Spleen (tissue), 11 donors: ENCODE data around the gene PTGER2. TPM values are rescaled to one million over a fixed set of nuclear protein-coding genes. Genes with fewer than 3 reads are reported as not detected.

Experiments used
- DNase-seq: peaks from one replicate; pipeline ENCODE4 v3.0.0-alpha.2; 2020
- H3K27ac ChIP-seq, 8 donors: fragments of 200-600 bp; sonication (generic) in 7 of 8; 1 replicate in 4 of 8; 2 replicates in 4 of 8; pipeline versions ENCODE4 v1.5.0 to v1.8.0; 2016 to 2021; ENCODE audit warnings: inconsistent platforms in 4 of 8, mild to moderate bottlenecking in 4 of 8, moderate library complexity in 1 of 8
- H3K27me3 ChIP-seq, 7 donors: fragments of 200-600 bp; sonication (generic) in 6 of 7; replicated peaks in 1 of 7; 1 replicate in 4 of 7; 2 replicates in 3 of 7; pipeline versions ENCODE4 v1.5.0 to v1.8.0; 2016 to 2021; ENCODE audit warnings: inconsistent platforms in 3 of 7, mild to moderate bottlenecking in 1 of 7
- H3K36me3 ChIP-seq, 6 donors: fragments of 200-600 bp; sonication (generic) in 5 of 6; 1 replicate in 4 of 6; 2 replicates in 2 of 6; pipeline versions ENCODE4 v1.5.0 to v1.8.0; 2016 to 2021; ENCODE audit warnings: inconsistent platforms in 2 of 6
- H3K4me1 ChIP-seq, 6 donors: fragments of 200-600 bp; sonication (generic) in 5 of 6; 1 replicate in 3 of 6; 2 replicates in 3 of 6; pipeline versions ENCODE4 v1.5.0 to v1.8.0; 2016 to 2021; ENCODE audit warnings: inconsistent platforms in 3 of 6
- H3K4me3 ChIP-seq, 8 donors: fragments of 200-600 bp; sonication (generic) in 7 of 8; 1 replicate in 4 of 8; 2 replicates in 4 of 8; pipeline versions ENCODE4 v1.5.0 to v1.8.0; 2016 to 2021; ENCODE audit warnings: inconsistent platforms in 4 of 8, mild to moderate bottlenecking in 4 of 8, moderate library complexity in 2 of 8
- H3K9me3 ChIP-seq, 8 donors: fragments of 200-600 bp; sonication (generic) in 7 of 8; 1 replicate in 4 of 8; 2 replicates in 4 of 8; pipeline versions ENCODE4 v1.5.0 to v1.8.0; 2016 to 2021; ENCODE audit warnings: inconsistent platforms in 4 of 8
- POLR2A ChIP-seq, 3 donors: fragments of 450-650 bp; IDR thresholded peaks; one replicate each; pipeline ENCODE4 v1.5.1; 2017; ENCODE audit warnings: antibody characterized with exemption in 3 of 3, mild to moderate bottlenecking in 1 of 3
- POLR2AphosphoS5 ChIP-seq, 3 donors: sonication (generic); formaldehyde crosslinking; IDR thresholded peaks; one replicate each; pipeline ENCODE4 v1.5.1; 2017; ENCODE audit warnings: antibody characterized with exemption in 3 of 3
- WGBS, 5 donors: extraction: QIAGEN DNeasy Blood & Tissue Kit in 3 of 5; methylation state at CpG; one replicate each; pipeline versions ENCODE4 v1.1.5 to v1.1.7; 2013 to 2018; 5-methylcytosine and 5-hydroxymethylcytosine counted together
- intact Hi-C: fragments of 100-400 bp; cut with DNase I; formaldehyde crosslinking; loops from one replicate; pipeline ENCODE4 v1.15.0; 2023; ENCODE audit warnings: low total_unique reads
- polyA plus RNA-seq, 3 donors: library from polyadenylated mRNA; stranded (reverse); fragments of 200-250 nt; gene quantifications; one replicate each; pipeline ENCODE4 v1.2.1, GENCODE V29; 2013
- total RNA-seq, 7 donors: library from RNA; depleted of rRNA in 3 of 7; stranded (reverse); fragments of >200 nt in 3 of 7; fragmentation: NEBNext Ultra II Directional in 4 of 7; extraction: Animal tissue kit (Norgen Biotek cat#: 25700) in 4 of 7; gene quantifications; one replicate each; pipeline versions ENCODE4 v1.1.0 to v1.2.1, GENCODE V29; 2016 to 2021
- TF ChIP-seq, protein P1 (sequence below), 11 experiments: fragments of 200-600 bp in 7 of 11; fragments of 450-650 bp in 4 of 11; sonication (generic) in 4 of 11; IDR thresholded peaks in 8 of 11; conservative IDR thresholded peaks in 3 of 11; 1 replicate in 7 of 11; 2 replicates in 4 of 11; pipeline versions ENCODE4 v1.4.0 to v1.8.0; 2016 to 2021; ENCODE audit warnings: antibody characterized with exemption in 11 of 11, inconsistent platforms in 4 of 11, mild to moderate bottlenecking in 1 of 11
- donor health status: healthy with polysubstance abuse.
- donor health status: DM: no; HTN: no; CAD: no; lungs with moderate emphysema.
- donor health status: DM: no; HTN: no; CAD: no.
- donor health status: Bipolar disorder and iron deficiency.
- donor health status: healthy.
- donor health status: DM: no; HTN: no; CAD: no.
- donor health status: DM: yes; HTN: yes; CAD: no.

PTGER2 gene
- total and polyA plus RNA-seq, 10 donors = 1.5 to 44.7 (median 15.6) TPM

DNA sequence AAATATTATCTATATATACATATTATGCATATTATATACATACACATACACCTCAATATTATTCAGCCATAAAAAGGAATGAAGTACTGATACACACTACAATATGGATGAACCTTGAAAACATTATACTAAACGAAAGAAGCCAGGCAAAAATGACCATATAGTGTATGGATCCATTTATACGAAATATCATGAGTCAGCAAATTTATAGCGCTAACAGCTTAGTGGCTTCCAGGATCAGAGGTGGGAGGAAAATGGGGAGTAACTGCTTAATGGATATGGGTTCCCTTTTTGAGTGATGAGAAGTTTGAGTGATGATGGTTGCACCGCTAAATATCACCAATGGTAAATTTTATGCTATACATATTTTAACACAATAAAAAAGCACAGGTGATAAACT, 32.7 kb downstream of the PTGER2 start:
- no peaks in the 10 kb centered on the region for H3K36me3 ChIP-seq
- no peak for DNase-seq
- 83 to 92% (median 87%) methylated on average over 4 of the region's 4 CpGs for WGBS, 5 donors
- no peak overlapping the region for H3K27ac ChIP-seq
- peaks cover 0 to 26% (median 4%) of the 10 kb centered on the region in 6 donors for H3K4me1 ChIP-seq
- no peak overlapping the region for H3K4me3 ChIP-seq
- intact Hi-C loops = no loop called here
- no peaks in the 10 kb centered on the region for H3K27me3 ChIP-seq
- TF ChIP-seq, protein P1, sequence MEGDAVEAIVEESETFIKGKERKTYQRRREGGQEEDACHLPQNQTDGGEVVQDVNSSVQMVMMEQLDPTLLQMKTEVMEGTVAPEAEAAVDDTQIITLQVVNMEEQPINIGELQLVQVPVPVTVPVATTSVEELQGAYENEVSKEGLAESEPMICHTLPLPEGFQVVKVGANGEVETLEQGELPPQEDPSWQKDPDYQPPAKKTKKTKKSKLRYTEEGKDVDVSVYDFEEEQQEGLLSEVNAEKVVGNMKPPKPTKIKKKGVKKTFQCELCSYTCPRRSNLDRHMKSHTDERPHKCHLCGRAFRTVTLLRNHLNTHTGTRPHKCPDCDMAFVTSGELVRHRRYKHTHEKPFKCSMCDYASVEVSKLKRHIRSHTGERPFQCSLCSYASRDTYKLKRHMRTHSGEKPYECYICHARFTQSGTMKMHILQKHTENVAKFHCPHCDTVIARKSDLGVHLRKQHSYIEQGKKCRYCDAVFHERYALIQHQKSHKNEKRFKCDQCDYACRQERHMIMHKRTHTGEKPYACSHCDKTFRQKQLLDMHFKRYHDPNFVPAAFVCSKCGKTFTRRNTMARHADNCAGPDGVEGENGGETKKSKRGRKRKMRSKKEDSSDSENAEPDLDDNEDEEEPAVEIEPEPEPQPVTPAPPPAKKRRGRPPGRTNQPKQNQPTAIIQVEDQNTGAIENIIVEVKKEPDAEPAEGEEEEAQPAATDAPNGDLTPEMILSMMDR (IDR thresholded peaks at IDR 0.05 in 8 of 11, conservative IDR thresholded peaks at IDR 0.05 in 3 of 11) = no peak
- TF ChIP-seq POLR2A (IDR thresholded peaks at IDR 0.05) = no peak
- no peak for TF ChIP-seq POLR2AphosphoS5 (IDR thresholded peaks at IDR 0.05)
- no peaks in the 10 kb centered on the region for H3K9me3 ChIP-seq

DNA sequence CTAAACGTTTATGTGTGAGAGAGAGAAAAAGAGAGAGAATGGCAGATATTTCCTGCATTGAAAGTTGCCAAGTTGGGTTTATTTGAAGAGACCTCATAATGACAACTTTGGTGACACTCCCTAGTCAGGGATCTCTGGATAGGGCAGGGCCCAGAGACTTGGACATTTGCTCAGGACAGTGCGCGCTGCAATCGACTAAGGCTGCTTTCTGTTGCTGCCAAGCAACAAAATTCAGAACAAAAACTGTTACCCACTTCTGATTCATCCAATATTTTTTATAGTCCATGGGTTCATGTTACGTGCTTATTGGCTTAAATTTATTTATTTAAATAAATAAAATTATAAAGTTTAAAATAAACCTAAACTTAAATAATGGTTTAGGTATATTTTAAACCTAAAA, 34.2 kb downstream of the PTGER2 start:
- peaks cover 0 to 9% (median 0%) of the 10 kb centered on the region in 7 donors for H3K27me3 ChIP-seq
- 72 to 81% (median 79%) methylated on average over 5 of the region's 5 CpGs for WGBS, 5 donors
- intact Hi-C loops = no loop called here

DNA sequence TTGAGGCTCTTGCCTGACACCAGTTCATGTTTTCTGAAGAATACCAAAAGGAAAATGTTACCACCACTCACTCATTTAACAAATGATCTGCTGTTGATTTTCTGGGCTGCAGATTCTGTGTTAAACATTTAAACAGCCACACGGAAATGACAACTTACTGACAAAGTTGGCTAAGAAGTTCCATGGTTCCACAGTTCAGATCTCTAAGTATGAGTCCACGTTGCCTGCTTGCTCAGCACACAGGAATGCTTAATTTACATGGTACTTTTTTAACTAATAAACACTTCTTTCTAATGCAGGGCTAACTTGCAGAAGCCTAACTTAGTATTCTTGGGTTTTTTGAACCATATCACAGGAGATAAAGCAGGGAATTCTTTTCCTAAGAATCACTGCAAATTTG, 34.7 kb downstream of the PTGER2 start:
- TF ChIP-seq POLR2AphosphoS5 (IDR thresholded peaks at IDR 0.05) (no peak), POLR2A (IDR thresholded peaks at IDR 0.05) (no peak)
- TF ChIP-seq, protein P1 (IDR thresholded peaks at IDR 0.05 in 8 of 11, conservative IDR thresholded peaks at IDR 0.05 in 3 of 11) = no peak
- no peak for DNase-seq
- 35 to 74% (median 64%) methylated on average over 2 of the region's 2 CpGs for WGBS, 5 donors

More for the DNA sequence above, 34.2 kb downstream of the PTGER2 start:
- H3K36me3 ChIP-seq = no peaks in the 10 kb centered on the region
- H3K4me1 ChIP-seq = peaks cover 0 to 41% (median 14%) of the 10 kb centered on the region in 6 donors
- H3K4me3 ChIP-seq = no peak overlapping the region
- TF ChIP-seq, protein P1 (IDR thresholded peaks at IDR 0.05 in 8 of 11, conservative IDR thresholded peaks at IDR 0.05 in 3 of 11) = no peak
- TF ChIP-seq POLR2AphosphoS5 (IDR thresholded peaks at IDR 0.05) = no peak
- no peak for TF ChIP-seq POLR2A (IDR thresholded peaks at IDR 0.05)
- no peak for DNase-seq
- H3K9me3 ChIP-seq = no peaks in the 10 kb centered on the region
- H3K27ac ChIP-seq = peak overlapping the region in 3 of 8 donors; percentile 3 to 25 (median 12)

DNA sequence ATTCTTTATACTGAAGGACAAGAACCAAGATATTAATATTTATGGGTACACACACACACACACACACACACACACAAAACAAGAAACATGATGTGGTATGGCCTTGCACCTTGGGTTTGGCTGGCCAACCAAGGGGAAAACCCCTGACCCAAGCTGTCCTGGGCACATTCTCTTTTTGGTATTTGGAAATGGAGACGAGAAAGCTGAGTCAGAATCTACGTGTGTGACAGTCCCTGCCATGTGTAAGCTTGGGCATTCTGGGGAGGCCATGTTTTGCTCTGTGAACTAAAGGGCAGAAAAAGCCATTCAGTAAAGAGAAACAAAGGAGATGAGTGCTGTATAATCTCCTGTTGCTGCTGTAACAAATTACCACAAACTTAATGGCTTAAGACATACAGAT, 35.6 kb downstream of the PTGER2 start:
- H3K27me3 ChIP-seq = peaks cover 0 to 23% (median 0%) of the 10 kb centered on the region in 7 donors
- H3K27ac ChIP-seq = peak overlapping the region in 3 of 8 donors; percentile 76 to 83 (median 79)
- no peak overlapping the region for H3K4me3 ChIP-seq
- H3K36me3 ChIP-seq = no peaks in the 10 kb centered on the region
- TF ChIP-seq POLR2AphosphoS5 (IDR thresholded peaks at IDR 0.05) (no peak), POLR2A (IDR thresholded peaks at IDR 0.05) (no peak)
- TF ChIP-seq, protein P1 (IDR thresholded peaks at IDR 0.05 in 8 of 11, conservative IDR thresholded peaks at IDR 0.05 in 3 of 11) = no peak
- 52 to 66% (median 58%) methylated on average over 2 of the region's 2 CpGs for WGBS, 5 donors
- no peak for DNase-seq
- intact Hi-C loops = no loop called here
- H3K9me3 ChIP-seq = no peaks in the 10 kb centered on the region
- H3K4me1 ChIP-seq = peaks cover 0 to 53% (median 19%) of the 10 kb centered on the region in 6 donors

More for the DNA sequence above, 34.7 kb downstream of the PTGER2 start:
- intact Hi-C loops = no loop called here
- H3K27ac ChIP-seq = peak overlapping the region in 4 of 8 donors; percentile 3 to 25 (median 8)
- no peak overlapping the region for H3K4me3 ChIP-seq
- peaks cover 0 to 14% (median 0%) of the 10 kb centered on the region in 7 donors for H3K27me3 ChIP-seq
- H3K4me1 ChIP-seq = peaks cover 0 to 45% (median 16%) of the 10 kb centered on the region in 6 donors
- H3K9me3 ChIP-seq = no peaks in the 10 kb centered on the region
- H3K36me3 ChIP-seq = no peaks in the 10 kb centered on the region
